DMS 273 (cell line): ENCODE measurements around the gene ZNF71.
A peak's percentile ranks its signal among the peaks of the same experiment; 100 is the strongest.

Experiments used
- DNase-seq: peaks from one replicate; lab custom pipeline; 2025; ENCODE audit not compliant: unreplicated experiment; lab: John Stamatoyannopoulos, UW

ZNF71 gene

DNA sequence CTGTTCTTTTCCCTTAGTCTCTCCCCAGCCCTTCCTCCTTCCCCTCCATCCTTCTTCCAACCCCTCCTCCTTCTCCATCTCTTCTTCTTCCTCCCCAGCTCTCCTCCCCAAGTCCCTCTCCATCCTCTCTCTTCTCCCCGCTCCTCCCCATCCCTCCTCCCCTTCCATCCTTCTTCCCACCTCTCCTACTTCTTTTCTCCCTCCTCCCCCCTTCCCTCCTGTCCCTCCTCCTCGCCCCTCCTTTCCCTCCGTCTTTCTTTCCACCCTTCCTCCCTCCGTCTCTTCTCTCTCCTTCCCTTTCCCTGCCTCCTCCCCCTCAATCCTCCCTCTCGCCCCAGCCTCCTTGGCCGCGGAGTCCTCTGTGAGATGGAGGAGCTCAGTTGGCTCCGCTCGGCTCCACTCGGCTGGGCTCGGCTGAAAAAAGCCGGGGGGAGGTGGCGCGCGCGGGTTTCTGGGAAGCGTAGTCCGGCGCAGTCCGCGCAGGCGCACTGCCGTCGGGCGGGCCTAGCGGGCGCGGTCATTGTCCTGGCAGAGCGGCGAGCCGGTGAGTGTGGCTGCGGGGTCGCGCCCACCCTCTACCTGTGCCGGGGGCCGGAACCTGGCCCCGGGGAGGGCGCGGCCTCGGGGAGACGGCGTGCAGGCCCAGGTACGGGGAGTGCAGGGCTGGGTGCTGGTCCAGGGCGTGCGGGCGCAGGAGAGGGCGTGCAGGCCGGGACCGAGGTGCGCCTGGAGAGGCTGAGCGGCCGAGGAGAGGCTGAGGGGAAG, at the start of gene ZNF71:
Gene ZNF71, plus strand, starts transcription at position 520 of the 765 bp plus-strand sequence. CDS start 6,257 bp downstream, outside the sequence.
- peak; percentile 94 for DNase-seq

- DNase-seq, result peak; percentile 12
Observed at GRCh38 chr19:56547535-56547934, 47.6 kb upstream of the ZNF71 start.

DNA sequence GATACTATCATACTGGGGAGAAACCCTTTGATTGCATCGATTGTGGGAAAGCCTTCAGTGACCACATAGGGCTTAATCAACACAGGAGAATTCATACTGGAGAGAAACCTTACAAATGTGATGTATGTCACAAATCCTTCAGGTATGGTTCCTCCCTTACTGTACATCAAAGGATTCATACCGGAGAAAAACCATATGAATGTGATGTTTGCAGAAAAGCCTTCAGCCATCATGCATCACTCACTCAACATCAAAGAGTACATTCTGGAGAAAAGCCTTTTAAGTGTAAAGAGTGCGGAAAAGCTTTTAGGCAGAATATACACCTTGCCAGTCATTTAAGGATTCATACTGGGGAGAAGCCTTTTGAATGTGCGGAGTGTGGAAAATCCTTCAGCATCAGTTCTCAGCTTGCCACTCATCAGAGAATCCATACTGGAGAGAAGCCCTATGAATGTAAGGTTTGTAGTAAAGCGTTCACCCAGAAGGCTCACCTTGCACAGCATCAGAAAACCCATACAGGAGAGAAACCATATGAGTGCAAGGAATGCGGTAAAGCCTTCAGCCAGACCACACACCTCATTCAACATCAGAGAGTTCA, 40.7 kb upstream of the ZNF71 start:
- no peak for DNase-seq

GRCh38 chr19:56562766-56563165, 32.3 kb upstream of the ZNF71 start:
- no peak for DNase-seq

- DNase-seq, result peak; percentile 72
Observed at GRCh38 chr19:56566904-56567273, 28.2 kb upstream of the ZNF71 start.

- peak; percentile 97 for DNase-seq
Observed at GRCh38 chr19:56567274-56568120, 27.6 kb upstream of the ZNF71 start, which contains the start of gene ZNF470. Gene ZNF470 (plus strand): TSS chr19:56567468. CDS start chr19:56570312, 2,844 bp downstream.

- no peak for DNase-seq
Observed at GRCh38 chr19:56572589-56572988, 22.5 kb upstream of the ZNF71 start.

DNA sequence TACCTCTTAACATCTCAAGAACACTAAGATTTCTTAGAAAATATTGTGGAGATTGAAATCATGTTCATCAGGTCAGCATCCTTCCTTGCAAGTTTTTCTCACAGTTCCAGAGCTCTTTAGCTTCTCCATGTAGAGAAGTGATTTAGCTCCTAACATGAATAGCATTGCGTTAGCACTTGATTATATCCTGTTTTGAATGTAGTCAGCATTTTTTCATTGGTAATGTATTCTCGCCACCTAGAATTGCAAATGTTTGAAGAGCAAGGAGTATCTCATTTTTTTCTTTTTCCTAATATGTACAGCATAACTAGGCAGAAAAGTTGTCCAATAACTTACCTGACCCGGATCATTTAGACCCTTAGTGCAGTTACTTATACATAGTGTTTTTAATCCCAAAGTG, 21.2 kb upstream of the ZNF71 start:
- DNase-seq, result no peak

GRCh38 chr19:56577719-56578602, 17.1 kb upstream of the ZNF71 start:
- peak; percentile 5 for DNase-seq

DNA sequence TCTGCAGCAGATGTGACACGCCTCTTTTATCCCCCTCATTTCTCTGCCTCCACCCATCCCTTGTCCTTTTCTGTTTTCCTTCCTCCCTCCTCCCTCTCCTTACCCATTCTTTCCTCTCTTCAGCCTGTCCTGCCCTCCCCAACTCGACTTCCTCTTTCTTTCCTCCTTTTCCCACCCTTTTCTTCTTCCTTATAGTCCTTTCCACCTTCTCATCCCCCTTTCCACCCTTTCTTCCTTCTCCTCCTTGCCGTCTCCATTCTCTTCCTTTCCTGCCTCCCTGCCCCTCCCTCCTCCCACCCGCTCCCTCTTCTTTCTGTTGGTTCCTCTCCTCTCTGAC, 688 bp upstream of the ZNF71 start:
- no peak for DNase-seq

DNA sequence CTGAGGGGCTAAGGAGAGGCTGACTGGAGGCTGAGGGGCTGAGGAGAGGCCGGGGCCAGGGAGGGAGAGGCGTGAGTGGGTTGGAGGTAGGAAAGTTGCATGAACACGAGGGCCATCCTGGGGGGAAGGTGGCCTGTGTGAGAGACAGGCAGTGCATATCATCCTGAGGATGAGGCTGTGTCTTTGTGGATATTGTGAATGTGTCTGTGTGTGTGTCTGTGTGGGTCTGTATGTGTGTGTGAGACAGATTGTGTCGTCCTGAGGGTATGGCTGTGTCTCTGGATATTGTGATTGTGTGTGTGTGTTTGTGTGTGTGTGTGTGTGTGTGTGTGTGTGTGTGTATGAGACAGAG, 422 bp downstream of the ZNF71 start:
- DNase-seq, result no peak

DNA sequence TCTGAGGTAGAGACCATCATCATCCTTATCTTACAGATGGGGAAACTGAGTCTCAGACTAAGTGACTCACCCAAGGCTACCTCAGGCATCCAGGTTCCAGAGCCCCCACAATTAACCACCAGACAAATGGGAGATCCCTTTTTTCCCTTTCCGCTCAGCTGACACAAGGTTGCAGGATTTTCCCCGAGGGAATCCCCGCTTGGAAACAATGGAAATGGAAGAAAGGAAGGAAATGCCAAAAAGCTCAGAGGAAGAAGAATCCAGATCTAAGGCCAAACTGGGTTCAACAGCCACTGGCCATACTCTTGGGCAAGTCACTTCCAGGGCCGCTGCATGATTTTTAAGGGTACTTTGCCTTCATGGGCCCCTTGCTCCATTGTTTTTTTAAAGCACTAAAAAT, 1.6 kb downstream of the ZNF71 start:
- DNase-seq, result no peak

DNA sequence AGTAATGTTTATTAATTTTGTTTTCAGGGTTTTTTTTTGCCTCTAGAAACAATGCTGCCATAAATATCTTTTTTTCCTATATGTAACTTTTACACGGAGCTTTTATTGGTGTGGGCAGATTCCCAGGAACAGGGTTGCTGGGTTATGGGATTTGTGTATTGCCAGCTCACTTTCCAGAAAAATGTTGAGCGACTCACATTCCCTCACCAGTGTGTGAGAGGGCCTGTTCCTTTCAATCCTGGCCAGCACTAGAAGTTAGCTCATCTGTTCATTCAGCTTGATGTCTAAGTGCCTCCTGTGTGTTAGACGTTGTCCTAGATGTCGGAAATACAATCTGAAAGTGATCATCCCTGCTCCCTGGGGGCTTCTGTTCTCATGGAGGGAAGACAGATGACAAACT, 2.6 kb downstream of the ZNF71 start:
- DNase-seq, result no peak

DNA sequence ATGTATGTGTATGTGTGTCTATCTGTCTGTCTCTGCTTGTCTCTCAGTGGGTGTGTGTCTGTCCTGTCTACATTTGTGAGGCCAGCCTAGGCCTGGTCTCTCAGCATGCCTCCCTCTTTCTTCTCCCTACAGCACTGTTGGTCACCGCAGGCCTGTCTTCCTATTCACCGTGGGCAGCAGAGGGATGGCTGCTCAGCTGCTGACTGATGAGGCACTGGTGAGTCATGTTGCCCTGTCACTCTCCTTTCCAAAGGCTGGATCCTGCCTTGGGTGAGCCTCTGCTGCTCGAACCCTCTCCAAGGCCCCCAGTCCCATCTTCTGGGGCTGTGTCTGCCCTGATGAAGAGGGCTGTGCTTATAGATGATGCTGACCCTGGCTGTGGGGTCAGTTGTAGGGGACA, 6.3 kb downstream of the ZNF71 start:
- DNase-seq, result no peak

DNA sequence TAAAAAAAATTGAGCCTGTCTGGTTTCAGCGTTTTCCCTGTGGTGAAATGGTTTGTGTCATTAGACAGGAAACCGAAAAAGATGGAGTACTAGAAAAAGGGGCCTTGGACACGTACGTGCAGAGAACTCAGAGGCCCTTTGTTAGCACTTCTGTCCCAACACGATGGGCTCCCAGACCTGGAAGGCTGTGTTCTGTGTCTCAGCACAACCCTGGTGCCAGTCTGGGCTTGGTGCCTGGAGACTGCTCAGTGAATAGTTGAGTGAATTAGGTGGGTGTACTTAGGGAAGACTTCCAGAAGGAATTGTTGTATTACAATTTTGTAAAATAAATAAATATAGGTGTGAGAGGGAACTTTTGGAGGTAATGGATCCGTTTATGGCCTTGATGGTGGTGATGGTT, 8.7 kb downstream of the ZNF71 start:
- DNase-seq, result no peak

DNA sequence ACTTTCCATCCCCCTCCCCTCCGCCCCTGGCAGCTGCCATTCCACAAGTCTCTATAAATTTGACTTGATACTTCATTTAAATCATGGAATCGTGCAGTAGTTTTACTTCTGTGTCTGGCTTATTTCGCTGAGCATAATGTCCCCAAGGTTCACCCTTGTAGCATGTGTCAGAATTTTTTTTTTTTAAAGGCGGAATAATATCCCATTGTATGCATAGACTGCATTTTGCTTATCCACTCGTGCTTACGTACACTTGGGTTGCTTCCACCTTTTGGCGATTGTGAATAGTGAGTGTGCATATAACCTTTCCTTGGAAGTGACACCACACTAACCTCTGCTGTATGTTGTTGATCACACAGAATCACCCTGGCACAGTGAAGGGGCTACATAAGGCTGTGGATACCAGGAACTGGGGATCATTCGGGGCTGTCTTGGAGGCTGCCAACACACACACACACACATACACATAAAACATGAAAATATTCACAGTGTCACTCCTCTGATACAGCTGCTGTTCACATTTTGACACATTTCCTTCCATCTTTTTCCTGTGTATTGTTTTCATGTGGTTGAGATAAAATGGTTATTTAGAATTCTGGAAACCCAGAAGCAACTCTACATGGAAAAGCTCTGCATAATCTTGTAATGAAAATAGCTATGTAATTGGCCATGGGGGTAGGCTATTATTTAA, 13.3 kb downstream of the ZNF71 start:
- no peak for DNase-seq

DNA sequence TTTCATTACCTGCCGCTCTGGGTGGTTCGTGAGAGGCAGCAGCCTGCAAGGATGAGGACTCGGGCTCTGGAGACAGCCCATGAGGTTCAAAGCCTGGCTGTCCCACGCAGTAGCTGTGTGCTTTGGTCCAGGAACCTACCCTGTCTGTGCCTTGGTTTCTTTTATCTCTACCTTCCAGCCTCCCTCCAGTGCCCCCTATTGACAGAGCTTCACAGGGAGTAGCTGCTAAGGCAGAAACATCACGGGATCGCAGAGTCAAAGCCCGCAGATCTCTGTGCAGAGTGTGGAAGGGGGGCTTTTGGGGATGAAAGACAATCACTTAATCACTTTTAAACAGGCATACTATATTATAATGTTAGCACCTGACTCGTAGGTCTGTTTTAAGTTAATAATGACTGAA, 16.2 kb downstream of the ZNF71 start:
- DNase-seq, result no peak

DNA sequence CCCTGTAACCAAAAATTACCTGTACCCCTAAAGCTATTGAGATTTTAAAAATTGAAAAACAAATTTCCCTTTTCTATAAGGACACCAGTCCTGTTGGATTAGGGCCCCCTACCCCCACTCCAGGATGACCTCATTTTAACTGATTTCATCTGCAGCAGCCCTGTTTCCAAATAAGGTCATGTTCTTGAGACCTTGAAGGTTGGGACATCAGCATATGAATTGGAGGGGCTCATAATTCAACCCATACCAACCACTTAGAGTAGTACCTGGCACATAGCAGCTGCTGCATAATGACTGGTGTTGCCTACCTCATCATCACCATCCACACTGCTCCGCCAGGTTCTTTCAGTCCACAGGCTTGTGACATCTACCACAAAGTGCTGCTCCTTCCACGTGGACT, 17.6 kb downstream of the ZNF71 start:
- no peak for DNase-seq

DNA sequence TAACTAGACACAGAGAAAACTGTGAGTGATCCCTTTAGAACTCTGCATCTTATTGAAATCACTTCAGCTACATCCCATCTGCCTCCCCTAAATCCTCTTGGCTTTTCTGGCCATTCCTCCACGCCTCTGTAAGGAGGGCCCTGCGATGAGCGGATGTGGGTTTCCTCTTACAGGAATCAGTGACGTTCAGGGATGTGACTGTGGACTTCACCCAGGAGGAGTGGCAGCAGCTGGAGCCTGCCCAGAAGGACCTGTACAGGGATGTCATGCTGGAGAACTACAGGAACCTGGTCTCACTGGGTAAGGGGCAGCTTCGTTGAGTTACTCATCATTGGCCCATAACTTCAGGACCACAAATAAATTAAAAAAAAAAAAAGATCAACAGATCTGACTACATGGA, 18.5 kb downstream of the ZNF71 start:
- no peak for DNase-seq

DNA sequence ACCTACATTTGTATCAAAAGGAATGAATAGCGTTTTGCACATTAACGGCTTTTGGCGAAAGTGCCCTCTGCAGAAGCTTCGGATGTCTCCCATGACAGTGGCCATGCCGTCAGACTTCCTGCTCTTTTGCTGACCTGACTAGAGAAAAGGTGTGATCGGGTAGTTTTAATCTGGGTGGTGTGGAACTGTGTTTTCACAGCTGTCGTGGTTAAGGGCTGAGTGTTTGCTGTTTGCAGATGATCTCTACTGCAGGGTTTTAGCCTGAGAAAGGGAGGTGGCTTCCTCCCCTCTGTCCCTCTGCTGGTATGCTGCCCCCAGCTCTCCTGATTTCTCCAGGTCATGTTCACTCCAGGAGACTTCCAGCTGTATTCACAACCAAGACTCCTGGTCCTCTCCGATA, 22.4 kb downstream of the ZNF71 start:
- no peak for DNase-seq

DNA sequence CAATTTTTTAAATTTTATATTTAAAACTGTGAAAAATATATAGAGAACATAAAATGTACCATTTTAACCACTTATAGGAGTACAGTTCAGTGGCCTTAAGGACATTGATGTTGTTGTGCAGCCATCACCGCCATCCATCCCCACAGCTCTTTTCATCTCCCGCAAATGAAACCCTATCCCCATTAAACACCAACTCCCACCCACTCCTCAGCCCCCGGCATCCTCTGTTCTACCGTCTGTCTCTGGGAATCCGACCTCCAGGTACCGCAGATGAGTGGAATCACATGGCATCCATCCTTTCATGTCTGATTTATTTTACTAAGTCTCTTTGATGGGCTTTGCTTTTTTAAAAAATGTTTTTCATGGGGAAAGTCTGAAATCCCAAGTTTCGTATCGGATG, 24.0 kb downstream of the ZNF71 start:
- DNase-seq, result no peak
